Stomach (tissue), 9 donors: Measurements from ENCODE around the gene KCNIP3. TPM values are rescaled to one million over a fixed set of nuclear protein-coding genes. Genes with fewer than 3 reads are reported as not detected.

Experiments
- DNase-seq, 2 donors: peaks; one replicate each; pipeline versions ENCODE4 v3.0.0 to v3.0.0-alpha.2; 2013 to 2019
- H3K27ac ChIP-seq, 5 donors: fragments of 200-600 bp in 4 of 5; sonication (generic) in 4 of 5; one replicate each; pipeline ENCODE4 v1.5.1; 2013 to 2019; ENCODE audit warnings: mild to moderate bottlenecking in 1 of 5, moderate library complexity in 1 of 5
- H3K27me3 ChIP-seq, 3 donors: fragments of 200-600 bp; sonication (generic); one replicate each; pipeline ENCODE4 v1.5.1; 2017 to 2019; ENCODE audit warnings: mixed run types in 1 of 3
- H3K36me3 ChIP-seq, 4 donors: fragments of 200-600 bp; sonication (generic); 1 replicate in 3 of 4; 2 replicates in 1 of 4; pipeline ENCODE4 v1.5.1; 2016 to 2019
- H3K4me1 ChIP-seq, 4 donors: fragments of 200-600 bp; sonication (generic); one replicate each; pipeline ENCODE4 v1.5.1; 2016 to 2019
- H3K4me3 ChIP-seq, 4 donors: fragments of 200-600 bp; sonication (generic) in 3 of 4; one replicate each; pipeline ENCODE4 v1.5.1; 2016 to 2019; ENCODE audit warnings: mild to moderate bottlenecking in 1 of 4
- H3K9me3 ChIP-seq, 4 donors: fragments of 200-600 bp; sonication (generic); one replicate each; pipeline ENCODE4 v1.5.1; 2016 to 2019
- CTCF ChIP-seq, 7 experiments: fragments of 450-650 bp in 4 of 7; fragments of 200-600 bp in 3 of 7; sonication (generic) in 3 of 7; IDR thresholded peaks; one replicate each; pipeline ENCODE4 v1.5.1; 2016 to 2019; ENCODE audit warnings: antibody characterized with exemption in 7 of 7, control low read depth in 2 of 7, mild to moderate bottlenecking in 1 of 7
- EP300 ChIP-seq: sonication (generic); formaldehyde crosslinking; IDR thresholded peaks from one replicate; pipeline ENCODE4 v1.6.1; 2017; ENCODE audit warnings: antibody characterized with exemption
- POLR2A ChIP-seq, 4 donors: fragments of 450-650 bp; IDR thresholded peaks; one replicate each; pipeline ENCODE4 v1.6.1; 2016; ENCODE audit warnings: antibody characterized with exemption in 4 of 4, control low read depth in 2 of 4, mild to moderate bottlenecking in 1 of 4, moderate library complexity in 1 of 4
- POLR2AphosphoS5 ChIP-seq, 3 donors: sonication (generic); formaldehyde crosslinking; IDR thresholded peaks; one replicate each; pipeline ENCODE4 v1.6.1; 2016; ENCODE audit warnings: antibody characterized with exemption in 3 of 3
- WGBS, 5 donors: extraction: QIAGEN DNeasy Blood & Tissue Kit in 3 of 5; methylation state at CpG; one replicate each; pipeline versions ENCODE4 v1.1.5 to v1.1.7; 2013 to 2018; 5-methylcytosine and 5-hydroxymethylcytosine counted together
- intact Hi-C: fragments of 100-400 bp; cut with DNase I; formaldehyde crosslinking; loops from one replicate; pipeline ENCODE4 v1.15.1; 2023; ENCODE audit warnings: low total_unique reads
- polyA plus RNA-seq, 3 donors: library from polyadenylated mRNA; stranded (reverse); fragments of 200-250 nt; gene quantifications; one replicate each; pipeline ENCODE4 v1.2.3, GENCODE V29; 2013
- total RNA-seq, 5 donors: library from RNA; depleted of rRNA; stranded (reverse); fragments of >200 nt; gene quantifications; one replicate each; pipeline versions ENCODE4 v1.1.0 to v1.2.3, GENCODE V29; 2014 to 2016
- donor health status: healthy with polysubstance abuse.
- donor health status: Bipolar disorder and iron deficiency.
- donor health status: healthy.

KCNIP3 gene
- total and polyA plus RNA-seq, 8 donors, result 1.3 to 4.4 (median 2.7) TPM; not detected in 2

GRCh38 chr2:95287336-95287735, 9.8 kb upstream of the KCNIP3 start:
- DNase-seq, result no peak
- H3K36me3 ChIP-seq, result peaks cover 0 to 86% (median 65%) of the 10 kb centered on the region in 4 donors
- intact Hi-C loops, result no loop called here
- H3K4me3 ChIP-seq, result no peak overlapping the region
- H3K27ac ChIP-seq, result no peak overlapping the region
- no peak for TF ChIP-seq POLR2AphosphoS5 (IDR thresholded peaks at IDR 0.05)
- no peak for TF ChIP-seq EP300
- TF ChIP-seq CTCF (IDR thresholded peaks at IDR 0.05), result no peak
- TF ChIP-seq POLR2A (IDR thresholded peaks at IDR 0.05), result no peak
- H3K9me3 ChIP-seq, result peaks cover 0 to 17% (median 13%) of the 10 kb centered on the region in 4 donors
- 73 to 100% (median 88%) methylated on average over 2 to 8 of the region's 8 CpGs for WGBS, 5 donors
- no peaks in the 10 kb centered on the region for H3K27me3 ChIP-seq
- H3K4me1 ChIP-seq, result no peaks in the 10 kb centered on the region

GRCh38 chr2:95287806-95288205, 9.3 kb upstream of the KCNIP3 start:
- TF ChIP-seq CTCF (IDR thresholded peaks at IDR 0.05), result no peak
- DNase-seq, result no peak
- Histone ChIP-seq H3K36me3 (peaks cover 0 to 82% (median 60%) of the 10 kb centered on the region in 4 donors), H3K4me1 (no peaks in the 10 kb centered on the region), H3K9me3 (peaks cover 0 to 17% (median 13%) of the 10 kb centered on the region in 4 donors), H3K27ac (no peak overlapping the region), H3K27me3 (no peaks in the 10 kb centered on the region), H3K4me3 (no peak overlapping the region)
- intact Hi-C loops, result no loop called here
- 87 to 93% (median 92%) methylated on average over 5 of the region's 5 CpGs for WGBS, 5 donors

- Histone ChIP-seq H3K27ac (no peak overlapping the region), H3K36me3 (peaks cover 0 to 67% (median 51%) of the 10 kb centered on the region in 4 donors), H3K27me3 (no peaks in the 10 kb centered on the region), H3K4me1 (no peaks in the 10 kb centered on the region), H3K4me3 (no peak overlapping the region), H3K9me3 (peaks cover 0 to 17% (median 13%) of the 10 kb centered on the region in 4 donors)
- DNase-seq, result no peak
- no peak for TF ChIP-seq EP300
- TF ChIP-seq POLR2A (IDR thresholded peaks at IDR 0.05), result no peak
- TF ChIP-seq CTCF (IDR thresholded peaks at IDR 0.05), result no peak
- no peak for TF ChIP-seq POLR2AphosphoS5 (IDR thresholded peaks at IDR 0.05)
- 74 to 89% (median 78%) methylated on average over 7 of the region's 7 CpGs for WGBS, 5 donors
- intact Hi-C loops, result no loop called here
Measured at GRCh38 chr2:95289253-95289652, 7.9 kb upstream of the KCNIP3 start.

GRCh38 chr2:95291222-95291621, 5.9 kb upstream of the KCNIP3 start:
- DNase-seq, result no peak
- H3K36me3 ChIP-seq, result peaks cover 0 to 53% (median 41%) of the 10 kb centered on the region in 4 donors
- TF ChIP-seq POLR2AphosphoS5 (IDR thresholded peaks at IDR 0.05), result no peak
- no peak for TF ChIP-seq POLR2A (IDR thresholded peaks at IDR 0.05)
- TF ChIP-seq CTCF (IDR thresholded peaks at IDR 0.05), result no peak
- TF ChIP-seq EP300, result no peak
- peaks cover 0 to 17% (median 13%) of the 10 kb centered on the region in 4 donors for H3K9me3 ChIP-seq
- H3K4me1 ChIP-seq, result peaks cover 0 to 3% (median 1%) of the 10 kb centered on the region in 4 donors
- intact Hi-C loops, result no loop called here
- no peak overlapping the region for H3K4me3 ChIP-seq
- peaks cover 0 to 10% (median 0%) of the 10 kb centered on the region in 3 donors for H3K27me3 ChIP-seq
- H3K27ac ChIP-seq, result no peak overlapping the region
